ENCODE measurements around the gene COL4A2. TPM values are rescaled to one million over a fixed set of nuclear protein-coding genes. Genes with fewer than 3 reads are reported as not detected.

Gene COL4A2
- total and polyA plus RNA-seq, 8 donors, result 18.4 to 130 (median 43.8) TPM

- TF ChIP-seq CTCF (IDR thresholded peaks at IDR 0.05), result no peak
- Histone ChIP-seq H3K4me1 (peaks cover 9 to 14% (median 11%) of the 10 kb centered on the region in 3 donors), H3K4me3 (no peak overlapping the region), H3K27me3 (no peaks in the 10 kb centered on the region), H3K27ac (no peak overlapping the region), H3K36me3 (peaks cover 0 to 6% (median 0%) of the 10 kb centered on the region in 3 donors), H3K9me3 (no peaks in the 10 kb centered on the region)
- intact Hi-C loops (cut with DNase I), result no loop called here
- peak in 1 of 6 donors; percentile 40 for DNase-seq
- WGBS, 2 donors, result 86 to 92% methylated on average over 7 to 8 of the region's 8 CpGs
- no peak for ATAC-seq
- no peak for FAIRE-seq
Measured at GRCh38 chr13:110518226-110518525, 211.1 kb downstream of the COL4A2 start.

GRCh38 chr13:110518571-110518970 lies 211.5 kb downstream of the COL4A2 start:
- FAIRE-seq (no peak), ATAC-seq (no peak), DNase-seq (peak in 1 of 6 donors; percentile 44)
- Histone ChIP-seq H3K27me3 (no peaks in the 10 kb centered on the region), H3K4me3 (no peak overlapping the region), H3K36me3 (peaks cover 0 to 9% (median 0%) of the 10 kb centered on the region in 3 donors), H3K9me3 (no peaks in the 10 kb centered on the region), H3K27ac (no peak overlapping the region), H3K4me1 (peaks cover 9 to 14% (median 11%) of the 10 kb centered on the region in 3 donors)
- WGBS, 2 donors, result 85 to 89% methylated on average over 11 of the region's 11 CpGs
- intact Hi-C loops (cut with DNase I), result no loop called here
- no peak for TF ChIP-seq CTCF (IDR thresholded peaks at IDR 0.05)

GRCh38 chr13:110519046-110519445 lies 212.0 kb downstream of the COL4A2 start:
- peaks cover 0 to 12% (median 0%) of the 10 kb centered on the region in 3 donors for H3K36me3 ChIP-seq
- H3K4me3 ChIP-seq, result no peak overlapping the region
- H3K27me3 ChIP-seq, result no peaks in the 10 kb centered on the region
- DNase-seq, result peak in 1 of 6 donors; percentile 48
- WGBS, 2 donors, result 95 to 96% methylated on average over 16 of the region's 16 CpGs
- H3K27ac ChIP-seq, result no peak overlapping the region
- intact Hi-C loops (cut with DNase I), result no loop called here
- ATAC-seq, result no peak
- no peaks in the 10 kb centered on the region for H3K9me3 ChIP-seq
- H3K4me1 ChIP-seq, result peaks cover 9 to 14% (median 11%) of the 10 kb centered on the region in 3 donors
- no peak for TF ChIP-seq CTCF (IDR thresholded peaks at IDR 0.05)
- FAIRE-seq, result no peak

- intact Hi-C loops (cut with DNase I), result no loop called here
- H3K27ac ChIP-seq, result no peak overlapping the region
- 89 to 93% methylated on average over 7 of the region's 7 CpGs for WGBS, 2 donors
Measured at GRCh38 chr13:110519506-110519905, 212.4 kb downstream of the COL4A2 start.

More at GRCh38 chr13:110519506-110519905, 212.4 kb downstream of the COL4A2 start:
- H3K9me3 ChIP-seq, result no peaks in the 10 kb centered on the region
- ATAC-seq, result no peak
- no peak for FAIRE-seq
- TF ChIP-seq CTCF (IDR thresholded peaks at IDR 0.05), result no peak
- peaks cover 9 to 15% (median 11%) of the 10 kb centered on the region in 3 donors for H3K4me1 ChIP-seq
- no peak overlapping the region for H3K4me3 ChIP-seq
- H3K36me3 ChIP-seq, result peaks cover 0 to 12% (median 0%) of the 10 kb centered on the region in 3 donors
- peak in 1 of 6 donors; percentile 43 for DNase-seq
- no peaks in the 10 kb centered on the region for H3K27me3 ChIP-seq

All from pancreas (tissue), 10 donors.